A549 treated with CpdA at 1 μM for 4 hours (cell line): Measurements from ENCODE around the gene RPL10. TPM values are rescaled to one million over a fixed set of nuclear protein-coding genes. Genes with fewer than 3 reads are reported as not detected.

ENCODE experiments used
- total RNA-seq: library from RNA; stranded (reverse); fragments of 200-300 nt; extraction: Qiagen RNA extraction; gene quantifications from 5 replicates; pipeline ENCODE4 v1.2.3, GENCODE V29; 2022; ENCODE audit warnings: low read depth

Gene RPL10
- total RNA-seq: 5,322 to 5,614 TPM (median 5,495 TPM) in 5 replicates

DNA sequence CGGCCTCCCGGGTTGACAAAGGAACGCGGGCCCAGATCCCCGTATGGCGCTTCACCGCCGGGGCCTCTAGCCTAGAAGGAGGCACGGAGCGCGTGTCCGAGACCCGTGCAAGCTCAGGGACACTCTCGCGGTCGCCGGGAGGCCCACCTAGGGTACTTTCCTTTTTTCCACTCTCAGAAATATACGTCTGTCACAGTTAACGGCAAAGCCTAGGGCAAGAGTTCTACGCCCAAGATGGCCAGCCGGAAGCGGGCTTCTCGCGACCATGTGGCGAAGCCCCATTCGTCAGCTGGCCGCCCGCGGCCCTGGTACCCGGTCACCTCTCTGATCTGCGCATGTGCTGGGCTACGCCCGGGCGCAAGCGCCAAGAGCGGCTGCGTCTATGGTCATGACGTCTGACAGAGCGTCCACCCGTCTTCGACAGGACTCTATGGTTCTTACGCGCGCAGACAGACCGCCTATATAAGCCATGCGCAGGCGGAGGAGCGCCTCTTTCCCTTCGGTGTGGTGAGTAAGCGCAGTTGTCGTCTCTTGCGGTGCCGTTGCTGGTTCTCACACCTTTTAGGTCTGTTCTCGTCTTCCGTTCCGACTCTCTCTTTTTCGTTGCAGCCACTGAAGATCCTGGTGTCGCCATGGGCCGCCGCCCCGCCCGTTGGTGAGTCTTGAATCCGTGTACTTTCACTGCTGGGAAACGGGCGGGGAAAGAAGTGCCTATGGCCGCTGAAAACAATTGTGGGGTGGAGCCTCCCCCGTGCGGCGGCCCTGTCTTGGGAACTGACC lies at the start of gene RPL10:
RPL10 (plus strand) TSS at position 490 of the 780 bp plus-strand sequence; CDS start at position 633, 143 bp downstream.

DNA sequence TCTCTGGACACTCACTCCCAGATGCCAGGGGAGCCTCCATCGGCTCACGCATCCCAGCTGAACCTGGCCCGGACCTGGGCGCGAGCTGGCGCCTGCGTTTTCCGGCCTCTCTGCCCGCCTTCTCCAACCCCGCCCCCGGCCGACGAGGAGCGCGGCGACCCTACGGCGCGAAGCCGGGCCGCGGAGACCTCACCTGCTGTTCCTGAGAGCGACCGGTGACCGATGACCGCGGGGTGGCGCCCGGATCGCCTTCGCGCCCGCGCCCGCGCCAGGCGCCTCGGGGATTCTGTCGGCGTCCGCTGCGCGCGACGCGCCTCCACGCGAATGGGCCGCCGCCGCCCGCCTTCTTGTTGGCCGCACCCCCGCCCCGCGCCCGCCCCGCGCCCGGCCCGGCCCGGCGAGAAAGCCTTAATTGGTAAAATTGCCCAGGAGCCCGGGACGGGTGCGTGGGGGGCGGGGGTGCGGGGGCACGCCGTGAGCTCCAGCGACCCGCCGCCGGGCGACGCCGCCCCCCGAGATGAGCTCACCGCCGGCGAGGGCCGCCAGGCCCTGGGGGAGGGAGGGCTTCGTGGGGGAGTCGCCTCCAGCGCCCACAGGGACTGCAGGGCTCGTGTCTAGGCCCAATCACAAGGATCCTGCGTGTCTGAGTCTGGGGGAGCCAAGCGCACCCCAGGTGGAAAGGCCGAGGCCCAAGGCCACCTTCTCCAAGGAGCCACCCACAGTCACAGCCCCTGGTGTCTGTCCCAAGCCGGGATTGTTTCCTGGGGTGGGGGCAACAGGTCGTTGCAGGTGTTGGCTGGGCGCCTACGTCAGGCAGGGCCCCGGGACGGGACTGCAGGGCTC lies 23.6 kb upstream of the RPL10 start, which contains the start of gene FLNA:
FLNA (minus strand) TSS at position 322 of the 843 bp plus-strand sequence. CDS start 3,389 bp downstream, outside the sequence.

DNA sequence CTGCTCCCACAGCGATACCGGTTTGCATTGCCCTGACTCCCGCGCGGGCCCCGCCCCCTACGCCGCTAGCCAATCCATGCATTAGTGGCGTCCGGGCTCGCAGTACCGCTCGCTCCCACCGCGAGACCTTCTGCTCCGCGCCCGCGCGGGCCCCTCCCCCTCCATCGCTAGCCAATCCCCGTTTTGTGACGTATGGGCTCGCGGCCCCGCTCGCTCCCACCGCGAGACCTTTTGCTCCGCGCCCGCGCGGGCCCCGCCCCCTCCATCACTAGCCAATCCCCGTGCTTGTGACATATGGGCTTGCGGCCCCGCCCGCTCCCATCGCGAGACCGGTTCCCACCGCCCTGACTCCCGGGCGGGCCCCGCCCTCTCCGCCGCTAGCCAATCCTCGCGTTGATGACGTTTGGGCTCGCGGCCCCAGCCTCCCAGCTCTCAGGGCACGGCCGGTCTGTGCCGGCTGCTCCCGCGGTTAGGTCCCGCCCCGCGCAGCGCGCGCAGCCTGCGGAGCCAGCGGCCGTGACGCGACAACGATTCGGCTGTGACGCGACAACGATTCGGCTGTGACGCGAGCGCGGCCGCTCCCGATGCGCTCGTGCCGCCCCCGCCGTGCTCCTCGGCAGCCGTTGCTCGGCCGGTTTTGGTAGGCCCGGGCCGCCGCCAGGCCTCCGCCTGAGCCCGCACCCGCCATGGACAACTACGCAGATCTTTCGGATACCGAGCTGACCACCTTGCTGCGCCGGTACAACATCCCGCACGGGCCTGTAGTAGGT lies 19.2 kb upstream of the RPL10 start, which contains the start of gene EMD:
EMD (plus strand) TSS at position 497 of the 770 bp plus-strand sequence; CDS start at position 687, 190 bp downstream.

DNA sequence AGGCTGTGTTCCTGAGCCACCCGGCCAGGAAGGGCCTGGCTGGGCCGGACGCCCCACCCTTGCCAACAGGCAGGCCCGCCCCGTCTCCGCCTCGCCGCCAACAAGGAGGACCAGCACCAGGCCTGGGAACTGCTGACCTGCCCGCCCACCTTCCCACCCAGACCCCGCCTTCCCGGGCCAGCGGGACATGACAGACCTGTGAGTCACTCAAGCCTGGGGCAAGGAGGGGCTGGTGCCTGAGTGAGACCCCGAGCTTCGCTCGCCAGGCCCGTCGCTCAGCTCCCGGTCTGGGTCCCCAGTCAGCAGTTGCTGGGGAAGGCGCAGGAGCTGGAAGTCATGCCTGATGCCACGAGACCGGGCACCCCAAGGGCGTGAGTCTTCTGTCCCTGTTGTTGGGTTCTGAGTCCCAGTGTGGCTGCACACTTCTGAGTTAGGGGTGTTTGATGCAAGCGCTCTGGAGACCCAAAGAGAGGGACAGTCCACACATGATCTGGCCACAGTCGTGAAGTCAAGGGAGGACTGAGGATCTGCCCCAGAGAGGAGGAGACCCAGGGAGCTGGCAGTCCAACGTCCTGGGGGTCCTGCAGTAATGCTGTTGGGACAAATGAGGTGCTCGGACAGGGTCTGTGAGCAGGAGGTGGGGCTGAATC lies 11.2 kb downstream of the RPL10 start, which contains the start of gene DNASE1L1:
DNASE1L1 (minus strand) TSS at position 33 of the 650 bp plus-strand sequence. CDS start 3,686 bp downstream, outside the sequence.

GRCh38 chrX:154428176-154429171 lies 30.3 kb downstream of the RPL10 start, which contains the start of gene ATP6AP1:
Gene ATP6AP1 (plus strand): TSS chrX:154428677. CDS start chrX:154428693, 16 bp downstream.

DNA sequence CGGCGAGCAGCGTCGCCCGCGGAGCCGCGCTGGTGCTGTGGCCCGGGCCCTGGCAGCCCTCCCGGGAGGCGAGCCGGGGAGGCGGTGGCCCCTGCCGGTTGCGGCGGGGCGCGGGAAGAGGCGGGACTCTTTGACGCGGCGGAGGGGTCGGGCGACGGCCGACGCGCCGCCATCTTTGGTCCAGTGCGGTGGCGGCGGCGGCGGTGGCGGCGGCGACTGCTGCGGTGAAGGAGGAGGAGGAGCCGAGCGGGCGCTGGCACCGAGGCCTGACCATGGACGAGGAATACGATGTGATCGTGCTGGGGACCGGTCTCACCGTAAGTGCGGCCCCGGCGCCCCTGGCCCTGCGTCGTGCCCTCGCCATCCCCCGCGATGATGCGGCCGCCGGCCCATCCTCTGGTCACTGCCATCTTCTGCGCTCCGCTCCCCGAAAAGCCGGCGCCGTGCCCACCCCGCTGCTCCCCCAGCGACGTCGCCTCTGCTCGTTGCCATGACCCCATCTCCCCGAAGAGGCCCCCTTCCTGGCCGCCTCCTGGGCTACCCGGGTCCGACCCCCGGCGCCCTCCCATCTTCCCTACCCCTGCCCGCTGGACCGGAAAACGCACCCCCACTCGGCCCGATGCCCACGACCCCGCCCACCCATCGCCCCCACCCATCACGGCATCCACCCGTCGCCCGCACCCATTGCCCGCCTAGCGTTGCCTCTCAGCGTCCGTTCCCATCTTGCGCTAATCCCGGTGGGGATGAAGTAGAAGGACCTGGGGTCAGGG lies 39.0 kb downstream of the RPL10 start, which contains the start of gene GDI1:
GDI1 (plus strand) TSS at position 172 of the 770 bp plus-strand sequence; CDS start at position 273, 101 bp downstream.

GRCh38 chrX:154443992-154444754 lies 46.0 kb downstream of the RPL10 start, which contains the start of gene FAM50A:
Gene FAM50A (plus strand): TSS chrX:154444141. CDS start chrX:154444236, 95 bp downstream.

Other genes starting within 250 kb of the RPL10 start
- not detected in 5 replicates for gene OPN1MW, start 215.8 kb upstream of the RPL10 start, total RNA-seq
- gene OPN1MW2, start 178.6 kb upstream of the RPL10 start, total RNA-seq: not detected in 5 replicates
- gene OPN1MW3, start 140.8 kb upstream of the RPL10 start, total RNA-seq: not detected in 5 replicates
- gene TEX28, start 103.3 kb upstream of the RPL10 start, total RNA-seq: not detected in 5 replicates
- gene TKTL1, start 102.6 kb upstream of the RPL10 start, total RNA-seq: 0.10 to 0.23 TPM in 2 of 5 replicates, not detected in the others
- 1,432 to 1,768 TPM (median 1,617 TPM) in 5 replicates for gene FLNA, start 23.7 kb upstream of the RPL10 start, total RNA-seq
- gene EMD, start 19.1 kb upstream of the RPL10 start, total RNA-seq: 114 to 166 TPM (median 150 TPM) in 5 replicates
- gene DNASE1L1, start 10.9 kb downstream of the RPL10 start, total RNA-seq: 24.8 to 33.0 TPM (median 25.7 TPM) in 5 replicates
- gene TAFAZZIN, start 13.2 kb downstream of the RPL10 start, total RNA-seq: 29.2 to 38.1 TPM (median 37.3 TPM) in 5 replicates
- 74.5 to 108 TPM (median 106 TPM) in 5 replicates for gene ATP6AP1, start 30.3 kb downstream of the RPL10 start, total RNA-seq
- 87.3 to 107 TPM (median 98.1 TPM) in 5 replicates for gene GDI1, start 38.8 kb downstream of the RPL10 start, total RNA-seq
- 105 to 122 TPM (median 115 TPM) in 5 replicates for gene FAM50A, start 45.8 kb downstream of the RPL10 start, total RNA-seq
- gene PLXNA3, start 59.9 kb downstream of the RPL10 start, total RNA-seq: 9.0 to 14.6 TPM (median 13.0 TPM) in 5 replicates
- 43.3 to 74.7 TPM (median 68.4 TPM) in 5 replicates for gene LAGE3, start 80.9 kb downstream of the RPL10 start, total RNA-seq
- gene UBL4A, start 88.2 kb downstream of the RPL10 start, total RNA-seq: 63.2 to 69.4 TPM (median 68.0 TPM) in 5 replicates
- gene SLC10A3, start 92.3 kb downstream of the RPL10 start, total RNA-seq: 29.4 to 44.2 TPM (median 40.5 TPM) in 5 replicates
- 35.6 to 46.9 TPM (median 41.9 TPM) in 5 replicates for gene FAM3A, start 117.9 kb downstream of the RPL10 start, total RNA-seq
- 1,412 to 1,586 TPM (median 1,534 TPM) in 5 replicates for gene G6PD, start 148.5 kb downstream of the RPL10 start, total RNA-seq
- gene IKBKG, start 149.2 kb downstream of the RPL10 start, total RNA-seq: 35.8 to 45.0 TPM (median 42.5 TPM) in 5 replicates
- gene CTAG1A, start 186.8 kb downstream of the RPL10 start, total RNA-seq: 0.18 TPM in 1 of 5 replicates, not detected in the others
- gene CTAG1B, start 220.9 kb downstream of the RPL10 start, total RNA-seq: not detected in 5 replicates